Astrocyte (in vitro differentiated cells and primary cell): Measurements from ENCODE around the gene NRF1. TPM values are rescaled to one million over a fixed set of nuclear protein-coding genes. Genes with fewer than 3 reads are reported as not detected.

ENCODE experiments used
- DNase-seq: peaks from one replicate; pipeline ENCODE4 v3.0.0-alpha.2; 2010; ENCODE audit warnings: low read depth
- FAIRE-seq: peaks from 2 replicates; lab custom pipeline; 2011; peaks lifted over from hg19 to GRCh38; lab: Jason Lieb, UNC
- H2AFZ ChIP-seq: 2 replicates; pipeline ENCODE4 v1.6.0; 2012; ENCODE audit warnings: low read depth, low read length, inconsistent platforms
- H3K27ac ChIP-seq: 2 replicates; pipeline ENCODE4 v1.5.1; 2011; ENCODE audit warnings: low read depth, low read length, inconsistent platforms
- H3K27me3 ChIP-seq: 2 replicates; pipeline ENCODE4 v1.6.0; 2011; ENCODE audit warnings: low read length, inconsistent platforms; ENCODE audit not compliant: insufficient read depth
- H3K36me3 ChIP-seq: 2 replicates; pipeline ENCODE4 v1.5.1; 2011; ENCODE audit warnings: low read length, inconsistent platforms; ENCODE audit not compliant: insufficient read depth
- H3K4me1 ChIP-seq: 2 replicates; pipeline ENCODE4 v1.5.1; 2011; ENCODE audit warnings: low read length, inconsistent platforms; ENCODE audit not compliant: insufficient read depth
- H3K4me2 ChIP-seq: 2 replicates; pipeline ENCODE4 v1.6.0; 2012; ENCODE audit warnings: low read length, inconsistent platforms
- H3K4me3 ChIP-seq: 2 replicates; pipeline ENCODE4 v1.5.1; 2011; ENCODE audit warnings: low read depth, mild to moderate bottlenecking, low read length, inconsistent platforms; ENCODE audit not compliant: insufficient read depth
- H3K79me2 ChIP-seq: 2 replicates; pipeline ENCODE4 v1.6.0; 2012; ENCODE audit warnings: mild to moderate bottlenecking, low read length, inconsistent platforms; ENCODE audit not compliant: insufficient read depth
- H3K9ac ChIP-seq: 2 replicates; pipeline ENCODE4 v1.6.0; 2012; ENCODE audit warnings: mild to moderate bottlenecking, low read length, inconsistent platforms
- H3K9me3 ChIP-seq: 2 replicates; pipeline ENCODE4 v1.5.1; 2012; ENCODE audit warnings: low read depth, mild to moderate bottlenecking, low read length, inconsistent platforms; ENCODE audit not compliant: insufficient read depth
- H4K20me1 ChIP-seq: 2 replicates; pipeline ENCODE4 v1.6.0; 2012; ENCODE audit warnings: low read length, inconsistent platforms; ENCODE audit not compliant: insufficient read depth
- H3K27ac Mint-ChIP-seq: one replicate; pipeline ENCODE4 v1.8.0; 2021; ENCODE audit warnings: mild to moderate bottlenecking, mixed read lengths; ENCODE audit not compliant: unreplicated experiment
- H3K27me3 Mint-ChIP-seq: one replicate; pipeline ENCODE4 v1.8.0; 2021; ENCODE audit warnings: low read depth, mixed read lengths; ENCODE audit not compliant: unreplicated experiment
- H3K36me3 Mint-ChIP-seq: one replicate; pipeline ENCODE4 v1.8.0; 2021; ENCODE audit warnings: low read depth, mixed read lengths; ENCODE audit not compliant: unreplicated experiment
- H3K4me1 Mint-ChIP-seq: one replicate; pipeline ENCODE4 v1.8.0; 2021; ENCODE audit warnings: low read depth, mixed read lengths; ENCODE audit not compliant: unreplicated experiment
- H3K4me3 Mint-ChIP-seq: one replicate; pipeline ENCODE4 v1.8.0; 2021; ENCODE audit warnings: mild to moderate bottlenecking, moderate library complexity, mixed read lengths; ENCODE audit not compliant: unreplicated experiment
- H3K9me3 Mint-ChIP-seq: one replicate; pipeline ENCODE4 v1.8.0; 2021; ENCODE audit warnings: mild to moderate bottlenecking, mixed read lengths; ENCODE audit not compliant: unreplicated experiment
- EZH2 ChIP-seq: IDR thresholded peaks from 2 replicates; pipeline ENCODE4 v1.6.1; 2012; ENCODE audit warnings: mild to moderate bottlenecking, low read length, inconsistent platforms; ENCODE audit not compliant: insufficient read depth
- total RNA-seq: library from RNA; stranded (reverse); gene quantifications from 2 replicates; pipeline ENCODE4 v1.2.1, GENCODE V29; 2021
- TF ChIP-seq, protein P1 (sequence below): IDR thresholded peaks from 2 replicates; pipeline ENCODE4 v1.5.1; 2011; ENCODE audit warnings: low read depth, mild to moderate bottlenecking, inconsistent platforms, low read length, moderate library complexity; ENCODE audit not compliant: insufficient read depth

The NRF1 gene
- total RNA-seq, 1 donor from 2014 or later, result 12.7 TPM

DNA sequence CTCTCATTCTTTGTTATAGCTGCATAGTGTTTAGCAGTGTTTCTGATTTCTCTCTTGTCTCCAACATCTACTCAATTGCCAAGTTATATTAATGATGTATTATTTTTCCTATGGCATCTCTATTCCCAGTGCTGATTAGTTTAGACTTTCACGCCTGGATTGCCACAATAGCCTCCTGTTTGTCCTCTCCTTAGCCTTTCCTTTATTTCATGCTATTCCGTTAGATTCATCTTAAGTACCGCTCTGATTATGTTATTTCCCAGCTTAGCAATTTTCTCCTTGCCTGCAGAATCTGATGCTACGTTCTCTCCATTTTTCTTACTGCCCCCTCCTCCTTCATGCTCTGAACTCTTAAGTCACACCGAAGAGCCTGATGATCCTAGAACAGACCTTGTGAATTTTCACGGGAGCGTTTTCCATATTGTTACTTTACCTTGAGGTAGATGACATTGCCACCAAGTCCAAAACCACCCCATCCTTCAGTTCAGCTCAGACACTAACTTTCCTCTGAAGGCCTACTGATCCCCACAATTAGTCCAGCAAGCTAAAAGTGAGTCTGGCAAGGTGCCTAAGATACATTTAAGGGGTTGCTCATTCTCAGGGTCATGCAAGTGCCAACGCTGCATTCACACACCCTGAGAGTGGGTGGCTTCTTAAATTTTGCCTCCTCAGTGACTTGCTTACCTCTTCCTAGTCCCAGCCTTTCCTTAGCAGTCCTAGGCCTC is 6.6 kb upstream of the NRF1 start:
- Histone ChIP-seq H3K36me3 (no peaks in the 10 kb centered on the region), H3K4me2 (no peak overlapping the region), H3K9me3 (no peaks in the 10 kb centered on the region), H3K9ac (no peak overlapping the region), H4K20me1 (peaks cover 15% of the 10 kb centered on the region), H2AFZ (no peak overlapping the region), H3K4me3 (no peak overlapping the region), H3K27me3 (no peaks in the 10 kb centered on the region), H3K27ac (no peak overlapping the region), H3K4me1 (peaks cover 3% of the 10 kb centered on the region), H3K79me2 (peaks cover 7% of the 10 kb centered on the region)
- Mint-ChIP-seq H3K9me3 (peaks cover 3% of the 10 kb centered on the region), H3K27me3 (no peaks in the 10 kb centered on the region), H3K4me1 (peaks cover 12% of the 10 kb centered on the region), H3K4me3 (no peak overlapping the region), H3K36me3 (peaks cover 9% of the 10 kb centered on the region), H3K27ac (no peak overlapping the region)
- DNase-seq (no peak), FAIRE-seq (no peak)
- TF ChIP-seq, protein P1, sequence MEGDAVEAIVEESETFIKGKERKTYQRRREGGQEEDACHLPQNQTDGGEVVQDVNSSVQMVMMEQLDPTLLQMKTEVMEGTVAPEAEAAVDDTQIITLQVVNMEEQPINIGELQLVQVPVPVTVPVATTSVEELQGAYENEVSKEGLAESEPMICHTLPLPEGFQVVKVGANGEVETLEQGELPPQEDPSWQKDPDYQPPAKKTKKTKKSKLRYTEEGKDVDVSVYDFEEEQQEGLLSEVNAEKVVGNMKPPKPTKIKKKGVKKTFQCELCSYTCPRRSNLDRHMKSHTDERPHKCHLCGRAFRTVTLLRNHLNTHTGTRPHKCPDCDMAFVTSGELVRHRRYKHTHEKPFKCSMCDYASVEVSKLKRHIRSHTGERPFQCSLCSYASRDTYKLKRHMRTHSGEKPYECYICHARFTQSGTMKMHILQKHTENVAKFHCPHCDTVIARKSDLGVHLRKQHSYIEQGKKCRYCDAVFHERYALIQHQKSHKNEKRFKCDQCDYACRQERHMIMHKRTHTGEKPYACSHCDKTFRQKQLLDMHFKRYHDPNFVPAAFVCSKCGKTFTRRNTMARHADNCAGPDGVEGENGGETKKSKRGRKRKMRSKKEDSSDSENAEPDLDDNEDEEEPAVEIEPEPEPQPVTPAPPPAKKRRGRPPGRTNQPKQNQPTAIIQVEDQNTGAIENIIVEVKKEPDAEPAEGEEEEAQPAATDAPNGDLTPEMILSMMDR, result no peak
- TF ChIP-seq EZH2, result no peak

DNA sequence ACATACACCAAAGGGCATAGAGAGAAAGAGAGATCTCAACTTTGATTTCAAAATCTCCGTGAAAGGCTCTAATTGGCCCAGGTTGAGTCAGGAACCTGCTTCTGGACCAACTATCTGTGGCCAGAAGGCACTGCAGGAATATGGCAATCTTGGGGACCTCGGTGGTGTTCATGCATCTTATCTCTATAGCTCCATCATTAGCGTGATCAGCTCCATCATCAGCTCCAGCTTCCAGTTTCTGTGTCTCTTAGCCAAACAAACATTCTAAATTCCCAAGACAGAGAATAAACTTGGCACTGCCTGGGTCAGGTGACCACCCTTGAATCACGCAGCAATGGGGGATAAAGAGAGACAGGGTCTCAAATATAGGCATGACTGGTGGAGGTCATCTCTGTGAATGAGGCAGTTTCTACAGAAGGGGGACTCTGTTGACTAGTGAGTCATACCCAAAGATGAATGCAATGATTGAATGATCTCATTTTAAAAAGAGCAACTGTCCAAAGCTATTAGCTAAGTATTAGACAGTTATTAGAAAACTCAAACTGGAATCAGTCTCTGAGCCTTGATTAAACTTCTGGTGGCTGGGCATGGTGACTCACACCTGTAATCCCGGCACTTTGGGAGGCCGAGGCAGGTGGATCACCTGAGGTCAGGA is 5.4 kb upstream of the NRF1 start:
- Histone ChIP-seq H3K4me2 (no peak overlapping the region), H4K20me1 (peaks cover 15% of the 10 kb centered on the region), H3K9ac (no peak overlapping the region), H3K27ac (no peak overlapping the region), H3K36me3 (no peaks in the 10 kb centered on the region), H3K79me2 (peaks cover 17% of the 10 kb centered on the region), H3K27me3 (no peaks in the 10 kb centered on the region), H3K9me3 (no peaks in the 10 kb centered on the region), H3K4me1 (peaks cover 9% of the 10 kb centered on the region), H2AFZ (no peak overlapping the region), H3K4me3 (no peak overlapping the region)
- Mint-ChIP-seq H3K4me1 (peaks cover 14% of the 10 kb centered on the region), H3K27me3 (no peaks in the 10 kb centered on the region), H3K4me3 (no peak overlapping the region), H3K36me3 (peaks cover 10% of the 10 kb centered on the region), H3K9me3 (peaks cover 3% of the 10 kb centered on the region), H3K27ac (peak overlapping the region; percentile 60)
- FAIRE-seq, result no peak
- no peak for DNase-seq
- TF ChIP-seq, protein P1, result no peak
- no peak for TF ChIP-seq EZH2

- no peak for TF ChIP-seq EZH2
- TF ChIP-seq, protein P1, result no peak
Measured at GRCh38 chr7:129606803-129607202, 4.7 kb upstream of the NRF1 start.

More at GRCh38 chr7:129606803-129607202, 4.7 kb upstream of the NRF1 start:
- H3K4me1 ChIP-seq, result peaks cover 9% of the 10 kb centered on the region
- H3K79me2 ChIP-seq, result peaks cover 20% of the 10 kb centered on the region
- no peak overlapping the region for H3K27ac ChIP-seq
- Mint-ChIP-seq H3K4me1 (peaks cover 14% of the 10 kb centered on the region), H3K27me3 (no peaks in the 10 kb centered on the region), H3K27ac (no peak overlapping the region), H3K36me3 (peaks cover 10% of the 10 kb centered on the region), H3K9me3 (peaks cover 3% of the 10 kb centered on the region), H3K4me3 (no peak overlapping the region)
- DNase-seq, result no peak
- H3K4me3 ChIP-seq, result no peak overlapping the region
- H3K9me3 ChIP-seq, result no peaks in the 10 kb centered on the region
- FAIRE-seq, result no peak
- H3K36me3 ChIP-seq, result no peaks in the 10 kb centered on the region
- H2AFZ ChIP-seq, result no peak overlapping the region
- no peaks in the 10 kb centered on the region for H3K27me3 ChIP-seq
- peaks cover 15% of the 10 kb centered on the region for H4K20me1 ChIP-seq
- no peak overlapping the region for H3K9ac ChIP-seq
- no peak overlapping the region for H3K4me2 ChIP-seq
